GM12872 (cell line): ENCODE data around the gene TBCA.

Experiments
- CTCF ChIP-seq: IDR thresholded peaks from 3 replicates; pipeline ENCODE4 v1.5.1; 2011; ENCODE audit warnings: low read depth, mild to moderate bottlenecking, low read length, moderate library complexity; ENCODE audit not compliant: insufficient read depth

Gene TBCA

DNA sequence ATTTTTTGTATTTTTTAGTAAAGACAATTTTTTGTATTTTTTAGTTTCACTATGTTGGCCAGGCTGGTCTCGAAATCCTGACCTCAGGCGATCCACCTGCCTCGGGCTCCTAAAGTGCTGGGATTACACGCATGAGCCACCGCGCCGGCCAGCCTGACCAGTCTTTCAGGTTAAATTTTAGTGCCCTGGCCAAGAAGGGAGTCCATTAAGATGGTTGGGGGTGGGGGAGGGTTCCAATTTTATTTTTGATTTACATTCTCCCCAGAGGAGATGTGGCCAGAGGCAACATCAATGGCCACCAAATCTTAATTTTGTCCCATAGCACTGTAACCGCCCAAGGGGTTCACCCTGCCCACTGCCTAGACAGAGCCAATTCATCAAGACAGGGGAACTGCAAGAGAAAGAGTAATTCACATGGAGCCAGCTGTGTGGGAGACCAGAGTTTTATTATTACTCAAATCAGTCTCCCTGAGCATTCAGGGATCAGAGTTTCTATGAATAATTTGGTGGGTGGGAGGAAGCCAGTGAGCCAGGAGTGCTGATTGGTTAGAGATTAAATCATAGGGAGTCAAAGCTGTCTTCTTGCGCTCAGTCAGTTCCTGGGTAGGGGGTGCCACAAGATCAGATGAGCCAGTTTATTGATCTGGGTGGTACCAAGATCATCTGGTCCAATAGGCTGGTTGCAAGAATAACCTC lies 24.7 kb downstream of the TBCA start:
- TF ChIP-seq CTCF = no peak

DNA sequence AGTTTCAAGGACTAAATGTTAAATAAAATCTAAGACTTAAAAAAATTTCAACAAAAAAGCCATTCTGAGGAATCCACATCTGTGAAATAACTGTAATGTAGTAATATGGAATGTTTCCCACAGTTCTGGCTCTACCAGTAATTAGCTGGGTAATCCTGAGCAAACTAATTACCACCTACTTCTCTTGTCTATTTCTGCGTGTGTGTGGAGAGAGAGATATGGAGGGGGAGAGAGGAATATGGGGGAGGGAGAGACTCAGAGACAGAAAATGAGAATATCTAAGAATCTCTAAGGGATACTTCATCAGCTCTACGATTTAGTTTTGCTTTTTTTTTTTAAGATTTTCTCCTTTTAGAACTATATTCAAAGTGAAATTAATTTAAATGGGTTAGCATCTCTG lies 28.0 kb downstream of the TBCA start:
- no peak for TF ChIP-seq CTCF

GRCh38 chr5:77744116-77744515 lies 32.0 kb downstream of the TBCA start:
- no peak for TF ChIP-seq CTCF

- no peak for TF ChIP-seq CTCF
Observed at GRCh38 chr5:77743181-77743580, 33.0 kb downstream of the TBCA start.

DNA sequence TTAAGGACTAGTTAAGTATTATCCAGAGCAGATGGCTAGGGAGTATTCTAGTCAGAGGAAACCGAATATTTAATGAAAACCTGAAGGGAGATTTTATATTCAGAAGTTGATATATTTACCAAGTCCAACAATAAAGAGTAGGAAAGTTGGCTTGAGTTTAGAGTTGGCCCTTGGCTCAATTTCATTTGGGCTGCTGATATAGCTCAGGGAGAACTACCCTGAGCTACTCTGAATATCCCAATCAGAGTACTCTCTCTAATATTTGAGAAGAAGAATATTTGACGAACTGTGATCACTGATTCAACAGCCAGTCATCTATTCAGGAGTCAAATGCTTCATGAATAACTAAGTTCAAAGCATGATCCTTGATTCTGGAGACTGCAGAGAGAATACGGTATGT lies 34.5 kb downstream of the TBCA start:
- no peak for TF ChIP-seq CTCF

GRCh38 chr5:77734885-77735284 lies 41.3 kb downstream of the TBCA start:
- no peak for TF ChIP-seq CTCF

- no peak for TF ChIP-seq CTCF
Observed at GRCh38 chr5:77733130-77733529, 43.0 kb downstream of the TBCA start.
